Epithelial cell of proximal tubule (primary cell): ENCODE measurements around the gene ZFP57. TPM values are rescaled to one million over a fixed set of nuclear protein-coding genes. Genes with fewer than 3 reads are reported as not detected.

Experiments
- DNase-seq: peaks from one replicate; pipeline ENCODE4 v3.0.0-alpha.2; 2011; ENCODE audit warnings: low read depth
- H3K4me3 ChIP-seq: 2 replicates; pipeline ENCODE4 v1.5.1; 2011; ENCODE audit warnings: low read depth, mild to moderate bottlenecking, low read length
- total RNA-seq: library from RNA; depleted of rRNA; stranded (reverse); fragments of >200 nt; gene quantifications from 2 replicates; pipeline ENCODE4 v1.2.3, GENCODE V29; 2015
- TF ChIP-seq, protein P1 (sequence below): conservative IDR thresholded peaks from 2 replicates; pipeline ENCODE4 v1.5.1; 2012; ENCODE audit warnings: low read depth, mild to moderate bottlenecking, low read length

Gene ZFP57
- total RNA-seq, 1 donor from 2014 or later: 0.12 TPM

- TF ChIP-seq, protein P1, sequence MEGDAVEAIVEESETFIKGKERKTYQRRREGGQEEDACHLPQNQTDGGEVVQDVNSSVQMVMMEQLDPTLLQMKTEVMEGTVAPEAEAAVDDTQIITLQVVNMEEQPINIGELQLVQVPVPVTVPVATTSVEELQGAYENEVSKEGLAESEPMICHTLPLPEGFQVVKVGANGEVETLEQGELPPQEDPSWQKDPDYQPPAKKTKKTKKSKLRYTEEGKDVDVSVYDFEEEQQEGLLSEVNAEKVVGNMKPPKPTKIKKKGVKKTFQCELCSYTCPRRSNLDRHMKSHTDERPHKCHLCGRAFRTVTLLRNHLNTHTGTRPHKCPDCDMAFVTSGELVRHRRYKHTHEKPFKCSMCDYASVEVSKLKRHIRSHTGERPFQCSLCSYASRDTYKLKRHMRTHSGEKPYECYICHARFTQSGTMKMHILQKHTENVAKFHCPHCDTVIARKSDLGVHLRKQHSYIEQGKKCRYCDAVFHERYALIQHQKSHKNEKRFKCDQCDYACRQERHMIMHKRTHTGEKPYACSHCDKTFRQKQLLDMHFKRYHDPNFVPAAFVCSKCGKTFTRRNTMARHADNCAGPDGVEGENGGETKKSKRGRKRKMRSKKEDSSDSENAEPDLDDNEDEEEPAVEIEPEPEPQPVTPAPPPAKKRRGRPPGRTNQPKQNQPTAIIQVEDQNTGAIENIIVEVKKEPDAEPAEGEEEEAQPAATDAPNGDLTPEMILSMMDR: no peak
- H3K4me3 ChIP-seq: no peak overlapping the region
- DNase-seq: no peak
These were observed 56.4 kb downstream of the ZFP57 start for GRCh38 chr6:29624520-29624961.

Other genes with a start within 250 kb of the ZFP57 start
- not detected in 2 replicates for gene OR10C1, start 241.8 kb downstream of the ZFP57 start, total RNA-seq
- gene OR11A1, start 224.1 kb downstream of the ZFP57 start, total RNA-seq: not detected in 2 replicates
- not detected in 2 replicates for gene OR2H1, start 224.0 kb downstream of the ZFP57 start, total RNA-seq
- not detected in 2 replicates for gene MAS1L, start 193.2 kb downstream of the ZFP57 start, total RNA-seq
- 0.94 and 4.3 TPM in 2 replicates for gene UBD, start 121.4 kb downstream of the ZFP57 start, total RNA-seq
- gene OR2H2, start 96.0 kb downstream of the ZFP57 start, total RNA-seq: not detected in 2 replicates
- gene GABBR1, start 48.0 kb downstream of the ZFP57 start, total RNA-seq: 3.1 and 6.4 TPM in 2 replicates
- gene MOG, start 24.1 kb downstream of the ZFP57 start, total RNA-seq: not detected in 2 replicates
- 2.5 and 2.8 TPM in 2 replicates for gene HLA-F, start 42.3 kb upstream of the ZFP57 start, total RNA-seq
- gene HLA-G, start 146.7 kb upstream of the ZFP57 start, total RNA-seq: 0.46 and 0.94 TPM in 2 replicates